NOMO-1 treated with dmso at 0.1 percent for 144 hours (cell line): ENCODE measurements around the gene BCL7C.
"Not testable (repeated sequence)": the region's sequence is repeated elsewhere in the genome, so short reads cannot be mapped to it uniquely, and the experiment has no call there.

Experiments
- DNase-seq: peaks from one replicate; lab custom pipeline; 2025; ENCODE audit not compliant: unreplicated experiment; lab: John Stamatoyannopoulos, UW

BCL7C gene

DNA sequence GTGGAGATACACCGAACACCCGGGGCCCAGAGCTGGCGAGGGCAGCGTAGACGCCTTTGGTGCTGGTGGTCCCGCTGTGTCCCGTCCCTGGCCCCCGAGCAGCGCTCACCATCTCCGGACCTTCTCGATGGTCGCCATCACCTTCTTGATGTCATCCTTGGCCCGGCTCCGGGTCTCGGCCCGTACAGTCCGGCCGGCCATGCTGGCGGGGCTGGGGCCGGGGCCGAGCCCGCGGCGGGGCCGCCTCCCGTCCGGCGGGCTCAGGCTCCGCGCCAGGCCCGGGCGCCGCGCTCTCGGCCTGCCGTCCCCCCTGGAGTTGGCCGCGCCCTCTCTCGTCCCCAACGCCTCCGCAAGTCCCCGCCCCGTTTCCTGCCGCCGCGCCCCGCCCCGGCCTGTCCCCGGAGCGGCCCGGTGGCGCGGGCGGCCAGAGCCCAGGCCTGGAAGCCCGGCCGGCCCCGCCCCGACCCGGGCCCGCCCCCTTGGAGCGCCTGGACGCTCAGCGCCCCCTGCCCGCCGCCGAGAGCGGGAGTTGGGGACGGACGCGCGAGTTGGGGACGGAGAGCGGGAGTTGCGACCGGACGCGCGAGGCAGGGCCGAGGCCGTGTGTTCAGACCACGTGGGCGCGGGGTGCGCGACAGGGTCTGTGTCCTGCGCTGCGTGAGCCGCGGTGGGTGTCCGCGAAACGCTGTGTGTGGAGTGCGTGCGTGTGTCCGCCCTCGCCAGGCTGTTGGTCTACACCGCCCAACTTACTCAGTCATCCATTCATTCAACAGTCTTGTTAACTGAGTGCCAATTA, at the start of gene BCL7C:
TSS of gene BCL7C (minus strand) at position 334 of the 796 bp plus-strand sequence. CDS start at position 201, 133 bp downstream.
- peak; percentile 97 for DNase-seq

- DNase-seq: no peak
Observed at GRCh38 chr16:30942426-30942806, 48.5 kb upstream of the BCL7C start.

DNA sequence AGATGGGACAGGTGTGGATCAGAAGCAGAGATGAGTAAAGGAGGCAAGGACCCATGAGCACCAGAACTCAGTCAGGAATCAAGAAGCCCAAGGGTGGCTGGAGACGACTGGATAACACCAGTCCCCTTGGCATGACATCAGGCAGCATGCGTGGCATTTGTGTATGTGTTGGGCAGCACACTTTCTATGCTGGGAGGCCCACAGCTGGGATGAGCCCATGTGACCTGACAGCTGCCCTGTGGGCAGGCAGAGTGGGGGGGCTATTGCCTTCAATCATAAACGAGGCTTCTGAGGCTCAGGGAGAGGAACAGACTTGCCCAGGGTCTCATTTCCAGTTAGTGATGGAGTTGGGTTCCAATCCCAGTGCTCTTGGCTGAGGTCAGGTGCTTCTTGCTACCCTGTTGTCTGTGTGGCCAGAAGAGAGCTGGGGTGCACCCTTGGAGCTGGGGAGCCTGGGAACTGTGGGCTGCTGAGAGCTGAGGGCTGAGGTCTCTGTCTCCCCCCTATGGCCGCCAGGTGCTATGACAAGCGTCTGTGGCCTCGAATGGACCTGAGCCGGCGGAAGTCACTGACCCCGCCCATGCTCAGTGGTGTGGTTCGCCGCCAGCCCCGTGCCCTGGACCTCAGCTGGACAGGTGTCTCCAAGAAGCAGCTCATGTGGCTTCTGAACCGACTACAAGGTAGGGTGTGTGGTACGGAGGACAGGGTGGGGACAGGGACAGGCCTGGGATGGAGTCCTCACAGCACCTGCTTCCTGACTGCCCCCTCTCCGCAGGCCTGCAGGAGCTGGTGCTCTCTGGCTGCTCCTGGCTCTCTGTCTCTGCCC, 47.9 kb upstream of the BCL7C start:
- peak; percentile 43 for DNase-seq

DNA sequence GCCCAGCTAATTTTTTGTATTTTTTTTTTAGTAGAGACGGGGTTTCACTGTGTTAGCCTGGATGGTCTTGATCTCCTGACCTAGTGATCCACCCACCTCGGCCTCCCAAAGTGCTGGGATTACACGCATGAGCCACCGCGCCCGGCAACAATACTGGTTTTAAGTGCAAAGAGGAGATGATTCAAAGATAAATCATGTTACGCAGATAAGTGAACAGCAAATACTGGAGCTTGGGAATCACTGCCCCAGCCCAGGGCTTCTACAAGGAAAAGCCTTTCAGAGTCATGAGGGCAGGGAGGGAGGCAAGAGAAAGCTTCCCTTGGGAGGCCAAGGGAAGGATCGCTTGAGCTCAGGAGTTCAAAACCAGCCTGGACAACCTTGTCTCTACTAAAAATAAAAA, 45.7 kb upstream of the BCL7C start:
- not testable (repeated sequence) for DNase-seq

DNA sequence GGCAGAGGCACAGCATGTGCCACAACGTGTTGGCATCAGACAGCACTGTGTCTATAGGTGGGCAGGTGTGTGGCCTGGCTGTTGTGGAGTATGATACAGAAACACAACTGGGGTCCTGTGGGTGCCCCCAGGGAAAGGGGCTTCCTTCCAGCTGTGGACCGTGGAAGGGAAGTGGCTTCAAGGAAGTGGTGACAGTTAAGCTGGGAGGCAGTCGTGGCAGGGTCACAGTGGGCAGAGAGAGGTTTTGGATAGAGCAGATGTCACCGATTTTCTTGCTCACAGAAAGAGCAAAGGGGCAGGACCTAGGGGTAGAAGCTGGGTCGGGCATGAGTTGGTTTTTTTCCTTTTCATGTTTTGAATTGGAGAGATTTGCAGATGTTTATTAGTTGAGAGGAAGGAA, 43.8 kb upstream of the BCL7C start:
- no peak for DNase-seq

DNA sequence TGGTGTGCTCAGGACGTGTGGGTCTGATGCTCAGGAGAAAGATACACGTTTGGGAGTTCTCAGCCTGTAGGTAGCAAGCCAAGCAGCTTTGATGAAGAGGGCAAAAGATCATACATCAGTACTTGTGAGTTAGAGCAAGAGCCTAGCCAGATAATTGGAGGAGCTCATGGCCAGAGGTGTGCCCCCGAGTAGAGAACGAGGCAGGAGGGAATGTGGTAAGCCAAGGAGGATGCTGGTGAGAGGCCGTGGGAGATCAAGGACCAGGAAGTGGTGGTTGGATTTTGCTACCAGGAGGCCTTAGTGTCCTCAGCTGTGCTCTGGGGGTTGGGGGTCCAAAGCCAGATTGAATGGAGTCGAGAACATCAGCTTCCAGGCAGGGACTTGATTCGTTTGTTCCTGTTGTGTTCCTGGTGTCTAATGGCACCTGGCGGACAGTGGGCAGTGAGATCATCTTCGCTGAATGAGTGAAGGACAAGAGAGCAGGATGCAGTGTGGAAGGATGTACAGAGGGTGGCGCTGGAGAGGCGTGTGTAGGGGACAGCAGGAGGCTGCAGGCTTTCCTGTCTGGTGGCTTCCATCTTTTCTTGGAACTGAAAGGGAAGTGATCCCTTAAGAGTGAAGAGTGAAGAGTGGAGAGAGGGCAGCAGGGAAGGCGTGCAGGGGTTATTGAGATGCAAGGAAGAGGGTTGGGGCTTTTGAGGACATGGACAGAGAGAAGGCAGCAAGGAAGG, 41.1 kb upstream of the BCL7C start:
- DNase-seq: peak; percentile 34

- no peak for DNase-seq
Observed at GRCh38 chr16:30931068-30931650, 37.3 kb upstream of the BCL7C start.

- no peak for DNase-seq
Observed at GRCh38 chr16:30930160-30930571, 36.3 kb upstream of the BCL7C start.

GRCh38 chr16:30929167-30929566, 35.3 kb upstream of the BCL7C start:
- DNase-seq: no peak

DNA sequence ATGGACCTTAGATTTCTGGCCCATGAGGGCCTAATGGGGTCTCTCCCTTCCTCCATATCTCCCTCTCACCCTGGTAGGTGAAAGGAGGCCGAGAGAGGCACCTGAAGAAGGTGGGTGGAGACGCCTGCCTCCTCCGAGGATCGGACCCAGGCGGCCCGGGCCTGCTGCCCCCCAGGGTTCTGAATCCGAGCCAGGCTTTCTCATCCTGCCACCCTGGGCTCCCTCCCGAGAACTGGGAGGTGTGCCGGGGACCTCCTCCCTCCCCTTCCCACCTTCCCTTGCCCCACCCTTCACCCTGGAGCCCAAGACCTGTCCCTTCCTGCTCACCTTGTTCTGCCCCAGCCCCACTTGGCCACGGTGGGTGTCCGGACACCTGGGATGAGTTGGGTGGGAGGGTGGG, 34.5 kb upstream of the BCL7C start:
- DNase-seq: no peak

GRCh38 chr16:30927789-30928378, 34.0 kb upstream of the BCL7C start:
- DNase-seq: no peak

DNA sequence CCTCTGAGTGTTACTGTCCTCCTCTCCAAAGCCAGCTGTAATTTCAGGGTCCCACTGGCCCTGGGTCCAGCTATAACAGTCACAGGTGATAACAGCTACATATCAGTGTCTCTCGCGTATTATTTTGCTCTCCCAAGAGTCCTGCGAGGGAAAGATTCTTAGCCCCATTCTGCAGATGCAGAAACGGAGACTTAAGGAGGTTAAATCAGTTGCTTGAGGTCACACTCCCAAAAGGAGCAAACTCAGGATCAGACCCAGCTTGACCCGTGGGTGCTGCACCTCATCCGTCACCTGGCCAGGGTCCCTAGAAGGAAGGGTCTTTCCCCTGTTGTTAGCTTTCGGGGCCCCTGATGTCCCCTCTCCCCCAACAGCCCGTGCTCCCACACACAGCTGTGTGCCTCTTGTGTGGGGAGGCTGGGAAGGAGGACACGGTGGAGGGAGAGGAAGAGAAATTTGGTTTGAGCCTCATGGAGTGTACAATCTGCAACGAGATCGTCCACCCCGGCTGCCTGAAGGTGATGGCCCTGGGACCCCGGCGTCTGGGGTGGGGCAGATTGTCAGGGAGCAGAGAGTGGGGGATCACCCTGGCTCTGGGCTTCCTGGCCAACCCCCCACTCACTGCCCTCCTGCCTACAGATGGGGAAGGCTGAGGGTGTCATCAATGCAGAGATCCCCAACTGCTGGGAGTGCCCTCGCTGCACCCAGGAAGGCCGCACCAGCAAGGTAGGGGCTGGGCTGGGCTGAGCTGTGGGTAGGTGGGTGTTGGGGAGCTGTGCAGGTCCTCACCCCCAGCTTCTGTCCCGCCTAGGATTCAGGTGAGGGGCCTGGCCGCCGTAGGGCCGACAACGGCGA, 33.3 kb upstream of the BCL7C start:
- DNase-seq: no peak

DNA sequence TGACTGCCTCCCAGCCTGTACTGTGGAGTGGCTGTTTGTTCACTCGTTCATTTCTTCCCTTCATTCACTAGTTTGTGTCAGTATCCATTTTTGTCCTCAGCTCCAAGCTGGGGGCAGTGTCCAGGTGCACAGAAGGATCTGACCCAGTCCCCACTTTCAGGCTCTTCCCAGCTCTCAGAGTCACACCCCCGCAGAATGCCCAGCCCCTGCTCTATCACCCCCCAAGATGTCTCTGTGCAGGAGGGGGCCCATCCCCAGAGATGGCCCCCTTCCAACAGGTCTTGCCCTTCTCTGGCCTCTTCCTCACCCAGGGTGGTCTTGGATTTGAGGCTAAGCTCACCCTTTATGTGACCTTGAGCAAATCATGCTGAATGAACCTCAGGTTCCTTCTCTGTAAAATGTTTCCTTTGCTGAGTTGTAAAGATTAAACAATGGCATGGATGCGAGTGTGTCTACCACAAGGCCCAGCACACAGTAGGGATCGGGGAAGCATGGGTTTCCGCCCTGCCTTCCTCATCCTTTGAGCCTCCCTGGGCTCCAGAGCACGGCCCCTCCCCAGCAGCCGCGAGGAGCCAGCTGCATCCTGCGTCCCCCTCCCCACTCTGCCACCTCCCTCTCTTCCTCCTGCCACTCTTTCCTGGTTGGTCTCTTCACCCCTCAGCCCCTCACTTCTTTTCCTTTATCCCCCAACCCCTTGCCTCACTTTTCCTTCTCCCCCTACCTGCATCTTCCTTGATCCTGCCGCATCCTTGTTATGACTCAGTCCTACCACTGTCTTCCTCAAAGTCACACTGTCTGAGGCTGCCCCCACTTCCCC, 32.3 kb upstream of the BCL7C start:
- DNase-seq: no peak

GRCh38 chr16:30925632-30925987, 31.7 kb upstream of the BCL7C start:
- DNase-seq: no peak

DNA sequence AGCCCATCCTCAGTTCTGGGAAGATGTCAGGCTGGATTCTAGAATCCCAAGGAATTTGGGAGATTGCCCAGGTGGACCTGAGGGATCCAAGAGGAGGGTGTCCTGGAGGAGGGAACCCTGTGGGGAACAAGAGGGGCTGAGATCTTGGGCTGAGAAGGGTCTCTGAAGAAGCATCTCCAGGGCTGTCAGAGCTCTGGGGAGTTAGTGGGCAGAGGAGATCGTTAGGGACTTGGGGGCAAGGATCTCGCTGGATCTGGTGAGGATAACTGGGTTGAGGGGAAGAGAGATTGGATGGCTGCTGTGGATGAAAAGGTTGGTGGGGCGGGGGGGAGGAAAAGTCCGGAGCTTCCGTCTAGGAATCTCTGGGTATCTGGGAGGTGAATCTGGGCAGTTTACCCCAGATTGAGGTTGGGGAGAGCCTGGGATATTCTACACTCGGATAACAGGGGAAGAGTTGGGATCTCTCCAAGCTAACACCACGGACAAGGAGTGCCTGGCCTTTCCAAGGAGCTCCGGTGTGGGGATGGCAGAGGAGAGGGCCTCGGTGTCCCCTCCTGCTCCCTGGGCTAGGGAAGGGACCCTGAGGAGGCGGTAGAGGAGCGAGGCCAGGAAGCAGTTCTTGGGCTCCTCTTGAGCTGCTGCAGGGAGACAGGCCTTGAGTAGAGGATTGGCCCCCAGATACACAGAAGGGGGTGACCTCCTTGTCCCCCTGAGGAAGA, 31.2 kb upstream of the BCL7C start:
- DNase-seq: no peak

- no peak for DNase-seq
Observed at GRCh38 chr16:30924076-30924912, 30.4 kb upstream of the BCL7C start.

GRCh38 chr16:30923554-30924075, 29.7 kb upstream of the BCL7C start, which contains the start of gene FBXL19:
FBXL19 (plus strand) TSS chr16:30923572; CDS start chr16:30925755, 2,183 bp downstream.
- no peak for DNase-seq
